Motor neuron (in vitro differentiated cells): ENCODE data around the gene SCO2. TPM values are rescaled to one million over a fixed set of nuclear protein-coding genes. Genes with fewer than 3 reads are reported as not detected.

Experiments used
- ATAC-seq, 8 experiments: fragments of 200-7000 bp; cut with Tn5 transposase; replicated peaks in 6 of 8; 2 replicates each; pipeline ENCODE4 v1.8.0; 2021; ENCODE audit warnings: mild to moderate bottlenecking in 8 of 8, moderate library complexity in 8 of 8
- H3K27ac ChIP-seq, 2 donors: fragments of 250-450 bp; sonication (Bioruptor Pico); 2 replicates each; pipeline ENCODE4 v1.9.0; 2021; ENCODE audit warnings: antibody characterized with exemption in 2 of 2, mild to moderate bottlenecking in 2 of 2, moderate library complexity in 1 of 2
- H3K4me1 ChIP-seq, 2 donors: fragments of 250-450 bp; sonication (Bioruptor Pico); replicated peaks in 1 of 2; 2 replicates each; pipeline ENCODE4 v1.6.1; 2021; ENCODE audit warnings: antibody characterized with exemption in 2 of 2, mild to moderate bottlenecking in 2 of 2, moderate library complexity in 1 of 2
- H3K4me3 ChIP-seq, 5 donors: fragments of 250-450 bp; sonication (Bioruptor Pico); 2 replicates each; pipeline ENCODE4 v1.9.0; 2021; ENCODE audit warnings: antibody characterized with exemption in 5 of 5, mild to moderate bottlenecking in 5 of 5, moderate library complexity in 4 of 5
- WGBS, 10 experiments: fragments of 450-650 bp; shearing (Covaris generic); methylation state at CpG; one replicate each; pipeline ENCODE4 v1.0.0; 2022; 5-methylcytosine and 5-hydroxymethylcytosine counted together
- in situ Hi-C, 9 experiments: fragments of 400-800 bp; cut with MboI; loops; one replicate each; pipeline ENCODE4 v1.15.0; 2021; ENCODE audit warnings: low sequenced_read_pairs in 9 of 9, low pct_unique_long_range_greater_than_20kb in 2 of 9; ENCODE audit not compliant: unreplicated experiment in 9 of 9
- total RNA-seq, 8 experiments: library from RNA; unstranded; fragments of 300-600 nt; gene quantifications; 2 replicates each; pipeline versions ENCODE4 v1.2.3 to v1.2.4, GENCODE V29; 2022

The SCO2 gene
- total RNA-seq, 8 experiments from 2014 or later = 0.64 to 2.2 (median 1.2) TPM

- 5 to 100% (median 24%) methylated on average over 1 to 11 of the region's 17 CpGs; no CpG with 5 or more reads in 4 of the 10 experiments for WGBS, 10 experiments
- H3K4me1 ChIP-seq = peaks cover 4 to 6% of the 10 kb centered on the region in 2 donors
- in situ Hi-C loops = no loop called here
- H3K4me3 ChIP-seq = peak overlapping the region; percentile 53 to 66 (median 58)
- H3K27ac ChIP-seq = peak overlapping the region in 1 of 2 donors; percentile 17
- no peak for ATAC-seq
Measured at GRCh38 chr22:50563413-50564160, 38.2 kb upstream of the SCO2 start.

- ATAC-seq = peak; percentile 95 to 99 (median 97)
- Histone ChIP-seq H3K4me1 (peaks cover 4 to 6% of the 10 kb centered on the region in 2 donors), H3K27ac (peak within 1 kb of the TSS in 1 of 2 donors; percentile 17), H3K4me3 (peak within 1 kb of the TSS; percentile 53 to 66 (median 58))
- WGBS, 10 experiments = 0 to 4% (median 1%) methylated on average over 1 to 11 of the region's 61 CpGs; no CpG with 5 or more reads in 4 of the 10 experiments
- in situ Hi-C loops = no loop called here
Measured at GRCh38 chr22:50562523-50563412, 37.4 kb upstream of the SCO2 start, which contains the start of gene SYCE3. Gene SYCE3 (minus strand): TSS chr22:50562919. CDS start chr22:50556405, 6,514 bp downstream.

DNA sequence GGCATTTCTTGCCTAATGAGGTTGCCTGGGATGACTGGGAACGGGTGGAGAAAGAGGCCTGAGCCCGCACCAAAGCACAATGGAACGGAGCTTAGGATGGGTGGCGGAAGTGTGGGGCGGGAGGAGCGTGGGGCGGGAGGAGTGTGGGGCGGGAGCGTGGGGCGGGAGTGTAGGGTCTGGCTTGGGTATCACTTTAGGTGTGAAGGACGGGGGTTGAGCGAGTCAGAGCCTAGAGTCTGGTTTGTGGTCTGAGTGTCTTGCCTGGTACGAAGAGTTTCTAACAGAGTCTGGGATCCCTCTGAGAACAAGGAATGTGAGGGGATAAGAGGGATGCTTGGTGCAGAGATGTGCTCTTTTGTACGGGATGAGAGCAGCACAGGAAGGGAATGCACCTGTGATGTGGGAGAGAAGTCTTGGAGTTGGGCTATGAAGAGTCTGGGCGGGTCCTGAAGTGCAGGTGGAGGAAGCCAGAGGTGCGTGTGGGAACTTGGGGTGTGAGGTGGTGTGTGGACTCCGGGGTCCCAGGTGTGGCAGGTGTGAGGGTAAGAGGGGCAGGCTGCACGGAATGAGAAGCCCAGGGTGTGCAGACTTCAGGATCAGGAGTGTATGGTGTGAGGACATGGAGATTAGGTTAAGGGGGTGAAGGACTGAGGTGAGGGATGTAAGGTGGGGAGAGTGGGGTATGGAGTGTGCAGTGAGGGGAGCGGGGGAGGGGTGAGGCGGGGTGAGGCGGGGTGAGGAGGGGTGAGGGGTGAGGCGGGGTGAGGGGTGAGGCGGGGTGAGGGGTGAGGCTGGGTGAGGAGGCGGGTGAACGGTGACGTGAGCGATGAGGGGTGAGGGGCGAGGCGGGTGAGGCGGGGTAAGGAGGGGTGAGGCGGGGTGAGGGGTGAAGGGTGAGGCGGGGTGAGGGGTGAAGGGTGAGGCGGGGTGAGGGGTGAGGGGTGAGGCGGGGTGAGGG lies 36.3 kb upstream of the SCO2 start:
- 19 to 93% (median 70%) methylated on average over 1 to 5 of the region's 34 CpGs; no CpG with 5 or more reads in 3 of the 10 experiments for WGBS, 10 experiments
- Histone ChIP-seq H3K27ac (no peak overlapping the region), H3K4me1 (peaks cover 4 to 6% of the 10 kb centered on the region in 2 donors), H3K4me3 (no peak overlapping the region)
- no peak for ATAC-seq
- in situ Hi-C loops = no loop called here

DNA sequence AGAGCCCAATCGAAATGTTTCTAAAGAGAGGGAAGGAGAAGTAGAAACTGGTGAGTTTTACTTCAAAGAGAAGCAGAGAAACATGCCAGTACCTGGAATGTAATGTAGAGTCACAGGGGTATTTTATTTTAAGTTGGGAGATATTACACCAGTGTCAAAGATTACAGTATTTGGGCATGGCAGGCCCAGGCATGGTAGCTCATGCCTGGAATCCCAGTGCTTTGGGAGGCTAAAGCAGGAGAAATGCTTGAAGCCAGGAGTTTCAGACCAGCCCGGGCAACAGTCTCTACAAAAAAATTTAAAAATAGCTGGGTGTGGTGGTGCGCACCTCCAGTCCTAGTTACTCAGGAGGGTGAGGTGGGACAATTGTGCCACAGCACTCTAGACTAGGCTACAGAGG lies 34.6 kb upstream of the SCO2 start:
- peaks cover 4 to 6% of the 10 kb centered on the region in 2 donors for H3K4me1 ChIP-seq
- in situ Hi-C loops = no loop called here
- no peak overlapping the region for H3K27ac ChIP-seq
- 11 to 90% (median 65%) methylated on average over 1 to 3 of the region's 3 CpGs for WGBS, 10 experiments
- no peak overlapping the region for H3K4me3 ChIP-seq
- ATAC-seq = no peak

- 15 to 92% (median 77%) methylated on average over 2 to 5 of the region's 5 CpGs for WGBS, 10 experiments
- ATAC-seq = peak in 1 of 8 experiments; percentile 27
- H3K4me1 ChIP-seq = no peaks in the 10 kb centered on the region
- in situ Hi-C loops = no loop called here
- H3K27ac ChIP-seq = no peak overlapping the region
- no peak overlapping the region for H3K4me3 ChIP-seq
Measured at GRCh38 chr22:50556703-50557102, 31.3 kb upstream of the SCO2 start.

DNA sequence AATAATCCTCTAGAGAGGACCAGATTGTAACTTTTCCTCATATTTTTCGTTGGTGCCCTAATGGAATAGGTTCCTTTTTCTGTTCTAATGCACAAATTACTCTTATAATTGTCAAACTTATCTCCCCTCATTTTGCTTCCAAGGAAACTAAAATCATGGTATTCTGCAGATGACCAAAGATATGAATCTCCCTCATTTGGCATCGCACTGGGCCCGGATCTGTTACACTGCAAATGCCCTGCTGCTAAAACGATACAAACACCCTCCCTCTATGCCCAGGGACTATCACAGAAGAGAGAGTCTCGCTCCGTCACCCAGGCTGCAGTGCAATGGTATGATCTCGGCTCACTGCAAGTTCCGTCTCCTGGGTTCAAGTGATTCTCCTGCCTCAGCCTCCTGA lies 27.9 kb upstream of the SCO2 start:
- no peak overlapping the region for H3K27ac ChIP-seq
- peaks cover 0 to 2% of the 10 kb centered on the region in 2 donors for H3K4me1 ChIP-seq
- in situ Hi-C loops = no loop called here
- no peak for ATAC-seq
- WGBS, 10 experiments = 20 to 83% (median 53%) methylated on average over 1 to 8 of the region's 8 CpGs
- no peak overlapping the region for H3K4me3 ChIP-seq

GRCh38 chr22:50551160-50551752 lies 25.9 kb upstream of the SCO2 start:
- no peak overlapping the region for H3K4me3 ChIP-seq
- 25 to 100% (median 81%) methylated on average over 1 to 9 of the region's 11 CpGs; no CpG with 5 or more reads in 4 of the 10 experiments for WGBS, 10 experiments
- in situ Hi-C loops = no loop called here
- ATAC-seq = no peak
- H3K27ac ChIP-seq = no peak overlapping the region
- H3K4me1 ChIP-seq = peaks cover 0 to 12% of the 10 kb centered on the region in 2 donors

DNA sequence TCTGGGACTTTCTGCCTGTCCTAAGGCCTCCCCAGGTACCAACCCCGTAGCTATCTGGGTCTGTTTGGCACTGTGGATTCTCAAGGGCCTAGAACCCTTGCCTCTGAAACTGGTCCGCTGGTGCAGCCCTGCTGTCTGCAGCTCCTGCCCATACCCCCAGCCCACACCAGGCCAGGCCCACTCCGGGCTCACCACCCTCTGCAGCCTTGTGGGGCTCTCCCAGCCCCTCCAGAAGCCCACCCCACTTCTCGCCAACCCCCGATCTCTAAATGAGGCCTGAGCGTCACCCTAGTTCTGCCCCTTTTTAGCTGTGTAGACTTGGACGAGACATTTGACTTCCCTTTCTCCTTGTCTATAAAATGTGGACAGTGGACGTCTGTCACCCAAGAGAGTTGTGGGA lies 25.0 kb upstream of the SCO2 start:
- Histone ChIP-seq H3K4me1 (peaks cover 7 to 20% of the 10 kb centered on the region in 2 donors), H3K27ac (no peak overlapping the region), H3K4me3 (no peak overlapping the region)
- ATAC-seq = no peak
- in situ Hi-C loops = no loop called here
- WGBS, 10 experiments = 60 to 100% (median 71%) methylated on average over 1 to 4 of the region's 8 CpGs; no CpG with 5 or more reads in 6 of the 10 experiments

DNA sequence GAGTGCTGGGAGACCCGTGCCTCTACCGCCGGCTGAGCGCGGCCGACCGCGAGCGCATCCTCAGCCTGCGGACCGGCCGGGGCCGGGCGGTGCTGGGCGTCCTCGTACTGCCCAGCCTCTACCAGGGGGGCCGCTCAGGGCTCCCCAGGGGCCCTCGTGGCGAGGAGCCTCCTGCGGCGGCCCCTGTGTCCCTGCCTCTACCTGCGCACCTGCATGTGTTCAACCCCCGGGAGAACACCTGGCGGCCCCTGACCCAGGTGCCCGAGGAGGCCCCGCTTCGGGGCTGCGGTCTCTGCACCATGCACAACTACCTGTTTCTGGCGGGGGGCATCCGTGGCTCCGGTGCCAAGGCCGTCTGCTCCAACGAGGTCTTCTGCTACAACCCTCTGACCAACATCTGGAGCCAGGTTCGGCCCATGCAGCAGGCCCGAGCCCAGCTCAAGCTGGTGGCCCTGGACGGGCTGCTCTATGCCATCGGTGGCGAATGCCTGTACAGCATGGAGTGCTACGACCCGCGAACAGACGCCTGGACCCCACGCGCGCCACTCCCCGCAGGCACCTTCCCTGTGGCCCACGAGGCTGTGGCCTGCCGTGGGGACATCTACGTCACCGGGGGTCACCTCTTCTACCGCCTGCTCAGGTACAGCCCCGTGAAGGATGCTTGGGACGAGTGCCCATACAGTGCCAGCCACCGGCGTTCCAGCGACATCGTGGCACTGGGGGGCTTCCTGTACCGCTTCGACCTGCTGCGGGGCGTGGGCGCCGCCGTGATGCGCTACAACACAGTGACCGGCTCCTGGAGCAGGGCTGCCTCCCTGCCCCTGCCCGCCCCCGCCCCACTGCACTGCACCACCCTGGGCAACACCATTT lies 23.8 kb upstream of the SCO2 start:
- Histone ChIP-seq H3K4me3 (no peak overlapping the region), H3K27ac (no peak overlapping the region), H3K4me1 (peaks cover 18 to 31% of the 10 kb centered on the region in 2 donors)
- no peak for ATAC-seq
- in situ Hi-C loops = no loop called here
- 87 to 100% methylated on average over 3 to 7 of the region's 68 CpGs; no CpG with 5 or more reads in 8 of the 10 experiments for WGBS, 10 experiments

GRCh38 chr22:50548040-50548920 lies 22.9 kb upstream of the SCO2 start:
- Histone ChIP-seq H3K27ac (no peak overlapping the region), H3K4me1 (peaks cover 22 to 31% of the 10 kb centered on the region in 2 donors), H3K4me3 (no peak overlapping the region)
- ATAC-seq = no peak
- 58% methylated on average over 4 of the region's 56 CpGs; no CpG with 5 or more reads in 9 of the 10 experiments for WGBS, 10 experiments
- in situ Hi-C loops = no loop called here
